NCI-H226 (cell line): ENCODE results near the gene SMPDL3B.

Experiments used
- DNase-seq: peaks from one replicate; pipeline ENCODE4 v3.0.0-alpha.2; 2015

SMPDL3B gene

GRCh38 chr1:27934818-27935549 lies at the start of gene SMPDL3B:
SMPDL3B (plus strand) TSS chr1:27935000; CDS start chr1:27935184, 184 bp downstream.
- peak; percentile 28 for DNase-seq

GRCh38 chr1:27885114-27885528 lies 49.7 kb upstream of the SMPDL3B start:
- DNase-seq, result no peak

- no peak for DNase-seq
These were observed 49.0 kb upstream of the SMPDL3B start for GRCh38 chr1:27885621-27886352.

- DNase-seq, result no peak
These were observed 48.5 kb upstream of the SMPDL3B start for GRCh38 chr1:27886353-27886679.

- DNase-seq, result no peak
These were observed 48.1 kb upstream of the SMPDL3B start for GRCh38 chr1:27886744-27887143.

GRCh38 chr1:27887215-27888021 lies 47.4 kb upstream of the SMPDL3B start:
- DNase-seq, result no peak

GRCh38 chr1:27889506-27889905 lies 45.3 kb upstream of the SMPDL3B start:
- no peak for DNase-seq

- no peak for DNase-seq
These were observed 43.5 kb upstream of the SMPDL3B start for GRCh38 chr1:27891196-27891889.

GRCh38 chr1:27894521-27894920 lies 40.3 kb upstream of the SMPDL3B start:
- no peak for DNase-seq

GRCh38 chr1:27906759-27907158 lies 28.0 kb upstream of the SMPDL3B start:
- no peak for DNase-seq

- no peak for DNase-seq
These were observed 22.4 kb upstream of the SMPDL3B start for GRCh38 chr1:27912429-27912828.

- DNase-seq, result no peak
These were observed 19.7 kb upstream of the SMPDL3B start for GRCh38 chr1:27915082-27915575.

GRCh38 chr1:27922272-27922671 lies 12.5 kb upstream of the SMPDL3B start:
- DNase-seq, result no peak

- DNase-seq, result no peak
These were observed 6.4 kb upstream of the SMPDL3B start for GRCh38 chr1:27928216-27928954.

GRCh38 chr1:27931184-27931583 lies 3.6 kb upstream of the SMPDL3B start:
- no peak for DNase-seq

- peak; percentile 19 for DNase-seq
These were observed 3.0 kb upstream of the SMPDL3B start for GRCh38 chr1:27931759-27932158.

GRCh38 chr1:27935721-27936120 lies 921 bp downstream of the SMPDL3B start:
- DNase-seq, result no peak

- no peak for DNase-seq
These were observed 1.6 kb downstream of the SMPDL3B start for GRCh38 chr1:27936370-27936769.

GRCh38 chr1:27937524-27937836 lies 2.7 kb downstream of the SMPDL3B start:
- no peak for DNase-seq

GRCh38 chr1:27938488-27938887 lies 3.7 kb downstream of the SMPDL3B start:
- no peak for DNase-seq

GRCh38 chr1:27940297-27940696 lies 5.5 kb downstream of the SMPDL3B start:
- DNase-seq, result no peak

- peak; percentile 22 for DNase-seq
These were observed 6.2 kb downstream of the SMPDL3B start for GRCh38 chr1:27940870-27941560.
